K562 (cell line): ENCODE results near the gene EIPR1. TPM values are rescaled to one million over a fixed set of nuclear protein-coding genes. Genes with fewer than 3 reads are reported as not detected.

ENCODE experiments used
- ATAC-seq: fragments of 200-7000 bp; cut with Tn5 transposase; 3 replicates; pipeline ENCODE4 v1.9.1; 2020; ENCODE audit warnings: moderate library complexity
- BruUV-seq: library from RNA; stranded (reverse); fragments of 400-500 nt; replicated peaks from 2 replicates; lab custom pipeline; 2021; lab: Mats Ljungman, UMichigan
- CTCF ChIA-PET: fragments of 300-600 bp; formaldehyde crosslinking; extraction: SDS; loops from one replicate; lab custom pipeline; 2021; ENCODE audit warnings: low intra/inter-chr PET ratio; lab: Yijun Ruan, JAX
- POLR2A ChIA-PET: fragments of 300-600, 350-650 bp; sonication (Branson Sonifier 250); formaldehyde crosslinking; extraction: SDS; loops from one replicate; lab custom pipeline; 2021; ENCODE audit warnings: antibody characterized with exemption, inconsistent platforms; lab: Yijun Ruan, JAX
- DNase-seq, 4 experiments: peaks; one replicate each; pipeline versions ENCODE4 v3.0.0 to v3.0.0-alpha.2; 2011 to 2018; ENCODE audit warnings: low spot score in 3 of 4, mixed read lengths in 3 of 4; ENCODE audit errors: extremely low read depth in 1 of 4
- FAIRE-seq: peaks from 2 replicates; lab custom pipeline; 2011; peaks lifted over from hg19 to GRCh38; lab: Jason Lieb, UNC
- H2AFZ ChIP-seq: 2 replicates; pipeline ENCODE4 v1.6.0; 2011; ENCODE audit warnings: low read depth, low read length, control low read depth, inconsistent platforms
- H3K27ac ChIP-seq: fragments of 200-600 bp; 3 replicates; pipeline ENCODE4 v1.8.0; 2011; ENCODE audit warnings: low read depth, mild to moderate bottlenecking, control low read depth, inconsistent platforms, low read length, moderate library complexity, mixed read lengths; ENCODE audit errors: extremely low read depth
- H3K27me3 ChIP-seq, 2 experiments: fragments of 300-600 bp in 1 of 2; 2 replicates in 1 of 2; 3 replicates in 1 of 2; pipeline versions ENCODE4 v1.6.0 to v1.8.0; 2011; ENCODE audit warnings: inconsistent platforms in 2 of 2, low read length in 2 of 2, mild to moderate bottlenecking in 1 of 2, mixed read lengths in 1 of 2, moderate library complexity in 1 of 2; ENCODE audit not compliant: control insufficient read depth in 2 of 2, insufficient read depth in 2 of 2
- H3K36me3 ChIP-seq: fragments of 300-600 bp; 3 replicates; pipeline ENCODE4 v1.8.0; 2011; ENCODE audit warnings: mild to moderate bottlenecking, low read length, inconsistent platforms; ENCODE audit not compliant: control insufficient read depth, insufficient read depth
- H3K4me1 ChIP-seq, 2 experiments: fragments of 200-600 bp in 1 of 2; replicated peaks in 1 of 2; 2 replicates in 1 of 2; 3 replicates in 1 of 2; pipeline versions ENCODE4 v1.5.1 to v1.8.0; 2011; ENCODE audit warnings: inconsistent platforms in 2 of 2, low read length in 2 of 2, mild to moderate bottlenecking in 1 of 2, mixed read lengths in 1 of 2, moderate library complexity in 1 of 2; ENCODE audit not compliant: control insufficient read depth in 2 of 2, insufficient read depth in 2 of 2
- H3K4me2 ChIP-seq: 2 replicates; pipeline ENCODE4 v1.6.1; 2011; ENCODE audit warnings: low read length, control low read depth, inconsistent platforms, mixed read lengths; ENCODE audit not compliant: insufficient read depth
- H3K4me3 ChIP-seq: fragments of 200-600 bp; sonication (generic), shearing (Covaris generic); 2 replicates; pipeline ENCODE4 v1.5.1; 2016; ENCODE audit warnings: control low read depth, inconsistent platforms
- H3K79me2 ChIP-seq: fragments of 200-600 bp; 3 replicates; pipeline ENCODE4 v1.8.0; 2011; ENCODE audit warnings: low read length, inconsistent platforms; ENCODE audit not compliant: control insufficient read depth, insufficient read depth
- H3K9ac ChIP-seq, 2 experiments: 2 replicates each; pipeline versions ENCODE4 v1.6.0 to v1.6.1; 2011; ENCODE audit warnings: low read depth in 2 of 2, low read length in 2 of 2, control low read depth in 1 of 2, inconsistent platforms in 1 of 2, mild to moderate bottlenecking in 1 of 2, mixed read lengths in 1 of 2; ENCODE audit not compliant: insufficient read depth in 1 of 2
- H3K9me1 ChIP-seq: one replicate; pipeline ENCODE4 v1.6.0; 2011; ENCODE audit warnings: inconsistent platforms, mild to moderate bottlenecking, low read length, moderate library complexity; ENCODE audit not compliant: control insufficient read depth, insufficient read depth
- H3K9me3 ChIP-seq: replicated peaks from 2 replicates; pipeline ENCODE4 v1.5.1; 2011; ENCODE audit warnings: low read depth, low read length, inconsistent platforms; ENCODE audit not compliant: control insufficient read depth, insufficient read depth
- H4K20me1 ChIP-seq: replicated peaks from 2 replicates; pipeline ENCODE4 v1.6.1; 2011; ENCODE audit warnings: low read length, inconsistent platforms, mixed read lengths; ENCODE audit not compliant: control insufficient read depth, insufficient read depth
- ARID3B ChIP-seq: fragments of 250-450 bp; sonication (Bioruptor Pico); IDR thresholded peaks from 2 replicates; pipeline ENCODE4 v1.4.0; 2020; ENCODE audit warnings: borderline replicate concordance
- CEBPB ChIP-seq: fragments of 450-650 bp; IDR thresholded peaks from 2 replicates; pipeline ENCODE4 v1.6.1; 2016; ENCODE audit warnings: missing genetic modification characterization, missing compliant biosample characterization
- E2F4 ChIP-seq: sonication (generic); formaldehyde crosslinking; IDR thresholded peaks from 2 replicates; pipeline ENCODE4 v1.8.0; 2022; ENCODE audit warnings: mild to moderate bottlenecking, low read depth, missing genetic modification reagents
- RBBP5 ChIP-seq: fragments of 200-600 bp; sonication (generic); IDR thresholded peaks from 2 replicates; pipeline ENCODE4 v1.6.1; 2012; ENCODE audit warnings: borderline replicate concordance, mild to moderate bottlenecking, low read length, control low read depth, inconsistent platforms; ENCODE audit not compliant: insufficient read depth, poor library complexity, severe bottlenecking
- ZFP36 ChIP-seq: fragments of 150-350 bp; IDR thresholded peaks from 2 replicates; pipeline ENCODE4 v1.6.1; 2018; ENCODE audit warnings: low read length, low read depth; ENCODE audit not compliant: partially characterized antibody
- ZNF444 ChIP-seq: fragments of 250-450 bp; sonication (Bioruptor Pico); IDR thresholded peaks from 2 replicates; pipeline ENCODE4 v1.4.0; 2020; ENCODE audit warnings: mild to moderate bottlenecking, moderate library complexity
- WGBS: fragments of 100-300 bp; shearing (Covaris generic); methylation state at CpG from one replicate; pipeline ENCODE4 v1.1.6; 2016; ENCODE audit warnings: low coverage, mixed read lengths; ENCODE audit not compliant: insufficient coverage; ENCODE audit errors: missing lambda C conversion rate; 5-methylcytosine and 5-hydroxymethylcytosine counted together
- in situ Hi-C: fragments of 300-500 bp; cut with MboI; formaldehyde crosslinking; loops from 4 replicates; pipeline ENCODE4 v1.15.0; 2018; ENCODE audit warnings: inconsistent platforms, mixed read lengths
- intact Hi-C: fragments of 100-400 bp; cut with micrococcal nuclease; formaldehyde crosslinking; loops from 2 replicates; pipeline ENCODE4 v1.14.2; 2022
- polyA plus RNA-seq, 8 experiments: library from polyadenylated mRNA; depleted of rRNA in 4 of 8; stranded (reverse) in 5 of 8; unstranded in 3 of 8; fragments of >200 nt; fragmentation: Nextera tagmentation in 2 of 8; fragmentation: Illumina TruSeq in 1 of 8; extraction: Ambion mirVana in 2 of 8; extraction: Trizol in 1 of 8; gene quantifications; 2 replicates each; pipeline versions ENCODE4 v1.2.1 to v1.2.3, GENCODE V29; 2011 to 2014; ENCODE audit warnings: inconsistent platforms in 1 of 8, missing spikeins in 1 of 8
- total RNA-seq, 7 experiments: library from RNA; depleted of rRNA in 6 of 7; stranded (reverse); fragments of >200 nt in 6 of 7; fragmentation: Illumina TruSeq in 2 of 7; extraction: Trizol in 2 of 7; gene quantifications; 2 replicates each; pipeline versions ENCODE4 v1.2.1 to v1.2.3, GENCODE V29; 2011 to 2021; ENCODE audit warnings: low replicate concordance in 1 of 7

Gene EIPR1
- total and polyA plus RNA-seq, 9 of the 15 experiments (the other 6 are each of a cell fraction or from before 2014, with no cell fraction given), result 19.9 to 54.4 (median 35.9) TPM

GRCh38 chr2:3386448-3386958 is 8.9 kb upstream of the EIPR1 start:
- H2AFZ ChIP-seq, result no peak overlapping the region
- CTCF ChIA-PET, result no interaction called here

More at GRCh38 chr2:3386448-3386958, 8.9 kb upstream of the EIPR1 start:
- Histone ChIP-seq H3K4me2 (no peak overlapping the region), H3K27ac (peak overlapping the region; percentile 72; the same call in 2 of the 3 replicates), H3K36me3 (peaks cover 76% of the 10 kb centered on the region), H3K4me1 (peaks cover 3 to 4% of the 10 kb centered on the region in 2 experiments; a peak in 3 of 5 replicates), H3K27me3 (no peaks in the 10 kb centered on the region), H4K20me1 (no peaks in the 10 kb centered on the region), H3K9me3 (no peaks in the 10 kb centered on the region), H3K79me2 (peaks cover 40% of the 10 kb centered on the region), H3K4me3 (no peak overlapping the region), H3K9ac (no peak overlapping the region), H3K9me1 (no peaks in the 10 kb centered on the region)
- in situ Hi-C loops, result no loop called here
- WGBS, result 61% methylated on average over 9 of the region's 10 CpGs
- POLR2A ChIA-PET, result interaction anchor here (0.7 to 1.9 kb wide), 6 partner anchors 8 to 38 kb away, joined by 3 to 9 read pairs (median 5); partner anchors contain the start of gene EIPR1
- BruUV-seq, result no TSS peak
- intact Hi-C loops, result no loop called here
- TF ChIP-seq ZFP36, result peak; percentile 57
- TF ChIP-seq E2F4 (CRISPR knock-in tag), result no peak
- TF ChIP-seq ARID3B (CRISPR knock-in tag), result no peak
- no peak for TF ChIP-seq CEBPB (tag)
- TF ChIP-seq ZNF444 (CRISPR knock-in tag), result no peak
- TF ChIP-seq RBBP5, result peak; percentile 30
- ATAC-seq (peak; percentile 69), DNase-seq (no peak), FAIRE-seq (no peak)
